ENCODE data around the gene KLHDC2. TPM values are rescaled to one million over a fixed set of nuclear protein-coding genes. Genes with fewer than 3 reads are reported as not detected.
"Not testable (repeated sequence)": the region's sequence is repeated elsewhere in the genome, so short reads cannot be mapped to it uniquely, and the experiment has no call there.

The KLHDC2 gene
- total and polyA plus RNA-seq, 2 donors (not counting 1 experiment from before 2014, with no cell fraction given), result 43.4 to 60.5 TPM

DNA sequence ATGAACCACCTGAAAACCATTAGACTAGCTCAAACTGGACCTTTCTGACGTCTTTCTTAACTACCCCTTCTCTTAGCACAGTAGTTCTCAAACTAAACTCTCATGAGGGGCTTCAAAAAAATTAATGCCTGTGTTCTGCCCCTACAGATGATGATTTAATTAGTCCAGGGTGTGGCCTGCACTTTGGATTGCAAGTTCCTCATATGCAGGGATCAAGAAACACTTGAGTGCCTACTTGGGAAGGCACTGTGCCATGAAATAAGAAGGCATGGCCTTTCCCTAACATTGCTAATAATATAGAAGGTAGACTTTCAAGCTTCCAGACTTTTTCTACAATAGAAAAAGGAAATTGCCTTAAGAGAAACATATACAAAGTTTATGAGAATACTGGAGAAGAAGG lies 22.8 kb upstream of the KLHDC2 start:
- Histone ChIP-seq H3K27me3 (replicated peaks in 1 of 4; ENCODE audit: control extremely low read depth in 1 of 4, control insufficient read depth in 3 of 4, insufficient read depth in 4 of 4, low read length in 3 of 4) (no peaks in the 10 kb centered on the region), H3K9me3 (ENCODE audit: control extremely low read depth in 1 of 3, control insufficient read depth in 2 of 3, insufficient read depth in 1 of 3, low read length in 2 of 3) (no peaks in the 10 kb centered on the region), H3K4me2 (replicated peaks; ENCODE audit: low read depth, low read length, poor library complexity, severe bottlenecking) (no peak overlapping the region), H3K79me2 (ENCODE audit: control insufficient read depth, insufficient read depth, low read length) (no peaks in the 10 kb centered on the region), H3K36me3 (replicated peaks in 1 of 2; ENCODE audit: control extremely low read depth in 1 of 2, control insufficient read depth in 1 of 2, extremely low read depth in 1 of 2, insufficient read depth in 2 of 2, low read length in 1 of 2) (peaks cover 1 to 4% of the 10 kb centered on the region in 2 experiments), H4K20me1 (ENCODE audit: control insufficient read depth, insufficient read depth, low read length, poor library complexity, severe bottlenecking) (no peaks in the 10 kb centered on the region), H3K27ac (ENCODE audit: low read length in 2 of 2) (no peak overlapping the region), H3K4me1 (ENCODE audit: control insufficient read depth in 2 of 2, insufficient read depth in 2 of 2, low read length in 2 of 2) (no peaks in the 10 kb centered on the region), H2AFZ (ENCODE audit: insufficient read depth, low read depth, low read length, poor library complexity, severe bottlenecking) (no peak overlapping the region), H3K4me3 (ENCODE audit: control extremely low read depth in 1 of 5, extremely low read depth in 1 of 5, insufficient read depth in 1 of 5, low read depth in 2 of 5, low read length in 4 of 5) (no peak overlapping the region), H3K9ac (ENCODE audit: low read length) (no peak overlapping the region)
- H3K9me3 Mint-ChIP-seq (ENCODE audit: insufficient read depth), result no peaks in the 10 kb centered on the region
- WGBS (ENCODE audit: insufficient coverage), result no CpG with 5 or more reads among the region's 1 CpG
- intact Hi-C loops (cut with micrococcal nuclease), result no loop called here
- no peak overlapping the region for H3K4me3 Mint-ChIP-seq
- DNase-seq (no peak), ATAC-seq (ENCODE audit: low read depth) (no peak)
- CTCF ChIA-PET, result no interaction called here
- POLR2A ChIA-PET, result no interaction called here
- TF ChIP-seq, protein P1, sequence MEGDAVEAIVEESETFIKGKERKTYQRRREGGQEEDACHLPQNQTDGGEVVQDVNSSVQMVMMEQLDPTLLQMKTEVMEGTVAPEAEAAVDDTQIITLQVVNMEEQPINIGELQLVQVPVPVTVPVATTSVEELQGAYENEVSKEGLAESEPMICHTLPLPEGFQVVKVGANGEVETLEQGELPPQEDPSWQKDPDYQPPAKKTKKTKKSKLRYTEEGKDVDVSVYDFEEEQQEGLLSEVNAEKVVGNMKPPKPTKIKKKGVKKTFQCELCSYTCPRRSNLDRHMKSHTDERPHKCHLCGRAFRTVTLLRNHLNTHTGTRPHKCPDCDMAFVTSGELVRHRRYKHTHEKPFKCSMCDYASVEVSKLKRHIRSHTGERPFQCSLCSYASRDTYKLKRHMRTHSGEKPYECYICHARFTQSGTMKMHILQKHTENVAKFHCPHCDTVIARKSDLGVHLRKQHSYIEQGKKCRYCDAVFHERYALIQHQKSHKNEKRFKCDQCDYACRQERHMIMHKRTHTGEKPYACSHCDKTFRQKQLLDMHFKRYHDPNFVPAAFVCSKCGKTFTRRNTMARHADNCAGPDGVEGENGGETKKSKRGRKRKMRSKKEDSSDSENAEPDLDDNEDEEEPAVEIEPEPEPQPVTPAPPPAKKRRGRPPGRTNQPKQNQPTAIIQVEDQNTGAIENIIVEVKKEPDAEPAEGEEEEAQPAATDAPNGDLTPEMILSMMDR (IDR thresholded peaks at IDR 0.05), result no peak
- TF ChIP-seq EZH2 (IDR thresholded peaks at IDR 0.05; ENCODE audit: borderline replicate concordance, insufficient read depth, low read depth, low read length, poor library complexity, severe bottlenecking), result no peak
- H3K27ac Mint-ChIP-seq, result no peak overlapping the region
- H3K27me3 Mint-ChIP-seq, result no peaks in the 10 kb centered on the region
- H3K4me1 Mint-ChIP-seq, result no peaks in the 10 kb centered on the region

DNA sequence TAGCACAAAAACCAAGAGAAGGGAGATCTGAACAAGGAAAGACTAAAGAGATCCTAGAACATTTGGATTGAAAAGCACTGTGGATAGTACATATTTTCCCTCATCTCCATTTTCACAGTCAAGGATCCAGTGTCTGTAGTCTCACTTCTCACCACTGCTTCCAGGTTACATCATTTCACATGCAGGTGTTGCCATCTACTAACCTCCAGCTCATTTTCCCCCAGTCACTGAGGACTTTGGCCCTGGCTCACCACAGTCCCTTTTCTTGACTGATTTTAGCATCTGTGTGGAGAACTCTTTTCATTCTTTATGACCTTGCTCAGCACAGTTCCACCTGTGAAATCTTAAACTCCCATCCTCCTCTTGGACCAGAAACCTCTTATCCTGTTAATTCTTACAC lies 21.5 kb upstream of the KLHDC2 start:
- POLR2A ChIA-PET, result interaction anchor here (0.6 to 0.7 kb wide), 2 partner anchors 24 to 1045 kb away, joined by 4 to 7 read pairs; no protein-coding TSS in a partner anchor
- H3K79me2 ChIP-seq (ENCODE audit: control insufficient read depth, insufficient read depth, low read length); H3K27ac ChIP-seq (ENCODE audit: low read length in 2 of 2); DNase-seq; H4K20me1 ChIP-seq (ENCODE audit: control insufficient read depth, insufficient read depth, low read length, poor library complexity, severe bottlenecking); H3K4me2 ChIP-seq (replicated peaks; ENCODE audit: low read depth, low read length, poor library complexity, severe bottlenecking); H3K36me3 ChIP-seq (replicated peaks in 1 of 2; ENCODE audit: control extremely low read depth in 1 of 2, control insufficient read depth in 1 of 2, extremely low read depth in 1 of 2, insufficient read depth in 2 of 2, low read length in 1 of 2); H3K4me3 Mint-ChIP-seq; ATAC-seq (ENCODE audit: low read depth); intact Hi-C loops (cut with micrococcal nuclease); H2AFZ ChIP-seq (ENCODE audit: insufficient read depth, low read depth, low read length, poor library complexity, severe bottlenecking); H3K27me3 Mint-ChIP-seq; H3K4me3 ChIP-seq (ENCODE audit: control extremely low read depth in 1 of 5, extremely low read depth in 1 of 5, insufficient read depth in 1 of 5, low read depth in 2 of 5, low read length in 4 of 5); H3K27me3 ChIP-seq (replicated peaks in 1 of 4; ENCODE audit: control extremely low read depth in 1 of 4, control insufficient read depth in 3 of 4, insufficient read depth in 4 of 4, low read length in 3 of 4); H3K4me1 ChIP-seq (ENCODE audit: control insufficient read depth in 2 of 2, insufficient read depth in 2 of 2, low read length in 2 of 2); H3K9me3 Mint-ChIP-seq (ENCODE audit: insufficient read depth); H3K27ac Mint-ChIP-seq; H3K9ac ChIP-seq (ENCODE audit: low read length); H3K4me1 Mint-ChIP-seq; CTCF ChIA-PET; H3K9me3 ChIP-seq (ENCODE audit: control extremely low read depth in 1 of 3, control insufficient read depth in 2 of 3, insufficient read depth in 1 of 3, low read length in 2 of 3): not testable (repeated sequence)
